SK-N-SH (cell line): Measurements from ENCODE around the gene UBXN6. TPM values are rescaled to one million over a fixed set of nuclear protein-coding genes. Genes with fewer than 3 reads are reported as not detected.

ENCODE experiments used
- CTCF ChIA-PET: fragments of 300-600, 350-600 bp; formaldehyde crosslinking; extraction: SDS; loops from one replicate; lab custom pipeline; 2021; lab: Yijun Ruan, JAX
- POLR2A ChIA-PET: fragments of 350-600 bp; sonication (Branson Sonifier 250); formaldehyde crosslinking; extraction: SDS; loops from one replicate; lab custom pipeline; 2020; ENCODE audit warnings: antibody characterized with exemption, inconsistent platforms; lab: Yijun Ruan, JAX
- DNase-seq: peaks from one replicate; pipeline ENCODE4 v3.0.0; 2012
- H2AFZ ChIP-seq: fragments of 200-600 bp; sonication (generic); 2 replicates; pipeline ENCODE4 v1.8.1; 2016; ENCODE audit warnings: antibody characterized with exemption, mild to moderate bottlenecking, low read depth
- H3F3A ChIP-seq: fragments of 200-600 bp; sonication (generic); replicated peaks from 2 replicates; pipeline ENCODE3; 2016; ENCODE audit warnings: antibody characterized with exemption, mild to moderate bottlenecking; ENCODE audit not compliant: insufficient read depth
- H3K27ac ChIP-seq, 2 experiments: fragments of 200-500 bp in 1 of 2; fragments of 200-600 bp in 1 of 2; sonication (Bioruptor generic) in 1 of 2; sonication (generic), shearing (Covaris generic) in 1 of 2; 2 replicates each; pipeline versions ENCODE4 v1.5.1 to v1.6.1; 2014 to 2016; ENCODE audit warnings: low read depth in 2 of 2, inconsistent platforms in 1 of 2, low read length in 1 of 2, mild to moderate bottlenecking in 1 of 2, mixed read lengths in 1 of 2
- H3K27me3 ChIP-seq: fragments of 200-600 bp; sonication (generic), shearing (Covaris generic); 2 replicates; pipeline ENCODE4 v1.6.1; 2016; ENCODE audit warnings: mixed run types; ENCODE audit not compliant: insufficient read depth
- H3K36me3 ChIP-seq, 2 experiments: fragments of 200-500 bp in 1 of 2; fragments of 200-600 bp in 1 of 2; sonication (Bioruptor generic) in 1 of 2; sonication (generic) in 1 of 2; replicated peaks in 1 of 2; 2 replicates each; pipeline versions ENCODE3 to v1.5.1; 2014 to 2016; ENCODE audit warnings: low read length in 1 of 2, mild to moderate bottlenecking in 1 of 2; ENCODE audit not compliant: insufficient read depth in 2 of 2, control insufficient read depth in 1 of 2
- H3K4me1 ChIP-seq, 2 experiments: fragments of 200-500 bp in 1 of 2; fragments of 200-600 bp in 1 of 2; sonication (Bioruptor generic) in 1 of 2; sonication (generic), shearing (Covaris generic) in 1 of 2; 2 replicates each; pipeline versions ENCODE4 v1.5.1 to v1.6.1; 2014 to 2016; ENCODE audit warnings: low read depth in 1 of 2, low read length in 1 of 2, mixed run types in 1 of 2; ENCODE audit not compliant: insufficient read depth in 2 of 2, control insufficient read depth in 1 of 2
- H3K4me2 ChIP-seq: fragments of 200-600 bp; sonication (generic), shearing (Covaris generic); 2 replicates; pipeline ENCODE4 v1.6.1; 2017; ENCODE audit warnings: mixed run types
- H3K4me3 ChIP-seq, 2 experiments: fragments of 200-500 bp in 1 of 2; fragments of 200-600 bp in 1 of 2; sonication (Bioruptor generic) in 1 of 2; sonication (generic), shearing (Covaris generic) in 1 of 2; 2 replicates each; pipeline versions ENCODE4 v1.5.1 to v1.8.1; 2014 to 2016; ENCODE audit warnings: low read depth in 2 of 2, inconsistent platforms in 1 of 2, low read length in 1 of 2, mild to moderate bottlenecking in 1 of 2, mixed read lengths in 1 of 2, moderate library complexity in 1 of 2
- H3K79me2 ChIP-seq: fragments of 200-600 bp; sonication (generic); 2 replicates; pipeline ENCODE4 v1.8.1; 2017; ENCODE audit warnings: mild to moderate bottlenecking; ENCODE audit not compliant: insufficient read depth
- H3K9ac ChIP-seq: fragments of 200-600 bp; sonication (generic); 2 replicates; pipeline ENCODE4 v1.6.1; 2017; ENCODE audit warnings: mixed run types
- H3K9me2 ChIP-seq: fragments of 200-600 bp; sonication (generic); 2 replicates; pipeline ENCODE4 v1.6.1; 2017; ENCODE audit warnings: mixed run types
- H3K9me3 ChIP-seq: fragments of 200-600 bp; sonication (generic); 2 replicates; pipeline ENCODE4 v1.6.1; 2017; ENCODE audit warnings: mixed run types, mild to moderate bottlenecking, moderate library complexity
- H4K20me1 ChIP-seq: fragments of 200-600 bp; sonication (generic); 2 replicates; pipeline ENCODE4 v1.6.1; 2017; ENCODE audit warnings: mild to moderate bottlenecking, mixed run types; ENCODE audit not compliant: insufficient read depth
- EP300 ChIP-seq, 2 experiments: IDR thresholded peaks; 2 replicates each; pipeline versions ENCODE4 v1.4.0 to v1.6.1; 2012; ENCODE audit warnings: borderline replicate concordance in 1 of 2, low read depth in 1 of 2, low read length in 1 of 2
- FOSL2 ChIP-seq: IDR thresholded peaks from 2 replicates; pipeline ENCODE4 v1.4.0; 2012; ENCODE audit warnings: low read depth, mild to moderate bottlenecking, moderate library complexity, borderline replicate concordance
- FOXJ3 ChIP-seq: sonication (generic); formaldehyde crosslinking; IDR thresholded peaks from 2 replicates; pipeline ENCODE4 v1.5.1; 2020; ENCODE audit warnings: mild to moderate bottlenecking, missing genetic modification reagents
- JUND ChIP-seq: IDR thresholded peaks from 2 replicates; pipeline ENCODE4 v1.4.0; 2012
- MEF2A ChIP-seq: IDR thresholded peaks from 2 replicates; pipeline ENCODE4 v1.4.0; 2012; ENCODE audit warnings: low read depth, borderline replicate concordance
- MXI1 ChIP-seq: IDR thresholded peaks from 2 replicates; pipeline ENCODE4 v1.6.1; 2012; ENCODE audit warnings: mild to moderate bottlenecking, low read depth, low read length, improper control_type of control experiment
- NRF1 ChIP-seq: IDR thresholded peaks from 2 replicates; pipeline ENCODE4 v1.6.1; 2012; ENCODE audit warnings: low read depth, mild to moderate bottlenecking, low read length
- PBX3 ChIP-seq: IDR thresholded peaks from 2 replicates; pipeline ENCODE4; 2012
- POLR2AphosphoS5 ChIP-seq: IDR thresholded peaks from 2 replicates; pipeline ENCODE4 v1.6.1; 2012; ENCODE audit warnings: low read depth, low read length
- RAD21 ChIP-seq: IDR thresholded peaks from 2 replicates; pipeline ENCODE4 v1.6.1; 2012; ENCODE audit warnings: mild to moderate bottlenecking, low read length
- RCOR1 ChIP-seq: fragments of 150-350 bp; IDR thresholded peaks from 2 replicates; pipeline ENCODE4 v1.6.1; 2017; ENCODE audit warnings: antibody characterized with exemption, low read length
- REST ChIP-seq: IDR thresholded peaks from 2 replicates; pipeline ENCODE4 v1.6.1; 2012; ENCODE audit warnings: mild to moderate bottlenecking, low read depth, low read length, moderate library complexity
- RFX5 ChIP-seq: IDR thresholded peaks from 2 replicates; pipeline ENCODE4 v1.6.1; 2012; ENCODE audit warnings: mild to moderate bottlenecking, improper control_type of control experiment, low read length
- RXRA ChIP-seq: IDR thresholded peaks from 2 replicates; pipeline ENCODE4 v1.4.0; 2012; ENCODE audit warnings: low read depth, mild to moderate bottlenecking, borderline replicate concordance
- SMC3 ChIP-seq: IDR thresholded peaks from 2 replicates; pipeline ENCODE4 v1.6.1; 2012; ENCODE audit warnings: low read depth, low read length, improper control_type of control experiment
- TAF1 ChIP-seq: IDR thresholded peaks from 2 replicates; pipeline ENCODE4 v1.6.1; 2012; ENCODE audit warnings: low read depth, mild to moderate bottlenecking, low read length, moderate library complexity, borderline replicate concordance
- USF1 ChIP-seq: IDR thresholded peaks from 2 replicates; pipeline ENCODE4 v1.4.0; 2012; ENCODE audit warnings: low read depth, borderline replicate concordance
- YY1 ChIP-seq: IDR thresholded peaks from 2 replicates; pipeline ENCODE4 v1.4.0; 2012; ENCODE audit warnings: low read depth, mild to moderate bottlenecking
- ZBTB33 ChIP-seq: IDR thresholded peaks from 2 replicates; pipeline ENCODE4 v1.4.0; 2012; ENCODE audit warnings: low read depth, borderline replicate concordance
- WGBS: methylation state at CpG from one replicate; pipeline ENCODE4 v1.1.6; 2017; ENCODE audit warnings: low lambda C conversion rate; 5-methylcytosine and 5-hydroxymethylcytosine counted together
- polyA plus RNA-seq, 3 experiments: library from polyadenylated mRNA; depleted of rRNA; stranded (reverse); fragments of >200 nt; gene quantifications; 2 replicates each; pipeline ENCODE4 v1.2.3, GENCODE V29; 2012

UBXN6 gene
- polyA plus RNA-seq, 1 of the 3 experiments (the other 2 are of a cell fraction), result 110 TPM

GRCh38 chr19:4444765-4445741 lies 12.5 kb downstream of the UBXN6 start:
- H3K27me3 ChIP-seq, result no peaks in the 10 kb centered on the region
- H2AFZ ChIP-seq, result no peak overlapping the region
- H3F3A ChIP-seq, result no peaks in the 10 kb centered on the region
- no peaks in the 10 kb centered on the region for H3K9me2 ChIP-seq
- no peaks in the 10 kb centered on the region for H3K9me3 ChIP-seq
- H3K4me3 ChIP-seq, result no peak overlapping the region
- 94% methylated on average over 20 of the region's 36 CpGs for WGBS
- DNase-seq, result no peak
- H3K27ac ChIP-seq, result no peak overlapping the region
- H4K20me1 ChIP-seq, result no peaks in the 10 kb centered on the region
- H3K4me1 ChIP-seq, result no peaks in the 10 kb centered on the region
- no peak overlapping the region for H3K9ac ChIP-seq
- TF ChIP-seq EP300 (IDR thresholded peaks at IDR 0.05; ENCODE audit: borderline replicate concordance in 1 of 2, low read depth in 1 of 2, low read length in 1 of 2), result no peak
- TF ChIP-seq PBX3, result no peak
- no peak for TF ChIP-seq REST
- TF ChIP-seq JUND, result no peak
- no peak for TF ChIP-seq SMC3
- TF ChIP-seq RCOR1, result no peak
- no peak for TF ChIP-seq RAD21
- no peak for TF ChIP-seq ZBTB33
- no peak for TF ChIP-seq MXI1
- TF ChIP-seq NRF1, result no peak
- TF ChIP-seq RFX5, result no peak
- no peak for TF ChIP-seq MEF2A
- TF ChIP-seq FOSL2, result no peak
- no peak for TF ChIP-seq POLR2AphosphoS5
- no peak for TF ChIP-seq USF1
- no peak for TF ChIP-seq FOXJ3 (CRISPR knock-in tag)
- TF ChIP-seq YY1, result no peak
- TF ChIP-seq RXRA, result no peak
- TF ChIP-seq TAF1, result no peak
- TF ChIP-seq, all 33 proteins: peak for 0
- Histone ChIP-seq H3K79me2 (no peaks in the 10 kb centered on the region), H3K4me2 (no peak overlapping the region), H3K36me3 (peaks cover 0 to 59% of the 10 kb centered on the region in 2 experiments)
- POLR2A ChIA-PET, result no interaction called here
- CTCF ChIA-PET, result interaction anchor here (0.7 to 1.1 kb wide), 2 partner anchors 11 to 45 kb away, joined by 3 read pairs; partner anchors contain the start of gene SH3GL1
